Measurements from ENCODE around the gene GPR52. TPM values are rescaled to one million over a fixed set of nuclear protein-coding genes. Genes with fewer than 3 reads are reported as not detected.
A peak's percentile ranks its signal among the peaks of the same experiment; 100 is the strongest.
"Not testable (repeated sequence)": the region's sequence is repeated elsewhere in the genome, so short reads cannot be mapped to it uniquely, and the experiment has no call there.

The GPR52 gene, protein sequence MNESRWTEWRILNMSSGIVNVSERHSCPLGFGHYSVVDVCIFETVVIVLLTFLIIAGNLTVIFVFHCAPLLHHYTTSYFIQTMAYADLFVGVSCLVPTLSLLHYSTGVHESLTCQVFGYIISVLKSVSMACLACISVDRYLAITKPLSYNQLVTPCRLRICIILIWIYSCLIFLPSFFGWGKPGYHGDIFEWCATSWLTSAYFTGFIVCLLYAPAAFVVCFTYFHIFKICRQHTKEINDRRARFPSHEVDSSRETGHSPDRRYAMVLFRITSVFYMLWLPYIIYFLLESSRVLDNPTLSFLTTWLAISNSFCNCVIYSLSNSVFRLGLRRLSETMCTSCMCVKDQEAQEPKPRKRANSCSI
- total RNA-seq (2014; rRNA removed; shearing (Covaris generic)), result 0.30 TPM in 1 of 2 replicates, not detected in the other

DNA sequence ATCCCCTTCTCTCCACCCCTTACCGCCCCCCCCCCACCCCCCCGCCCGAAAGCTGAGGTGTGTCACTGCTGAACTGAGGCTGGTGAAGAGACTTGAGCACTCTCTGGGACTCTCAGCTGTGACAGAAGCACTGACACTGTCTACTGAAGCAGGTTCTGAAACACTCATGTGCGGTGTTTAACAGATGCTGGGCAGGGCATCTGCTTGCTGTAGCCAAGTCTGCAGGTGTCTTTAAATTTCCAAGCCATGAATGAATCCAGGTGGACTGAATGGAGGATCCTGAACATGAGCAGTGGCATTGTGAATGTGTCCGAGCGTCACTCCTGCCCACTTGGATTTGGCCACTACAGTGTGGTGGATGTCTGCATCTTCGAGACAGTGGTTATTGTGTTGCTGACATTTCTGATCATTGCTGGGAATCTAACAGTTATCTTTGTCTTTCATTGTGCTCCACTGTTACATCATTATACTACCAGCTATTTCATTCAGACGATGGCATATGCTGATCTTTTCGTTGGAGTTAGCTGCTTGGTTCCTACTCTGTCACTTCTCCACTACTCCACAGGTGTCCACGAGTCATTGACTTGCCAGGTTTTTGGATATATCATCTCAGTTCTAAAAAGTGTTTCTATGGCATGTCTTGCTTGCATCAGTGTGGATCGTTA lies at the start of gene GPR52:
TSS of gene GPR52 (plus strand) at position 99 of the 665 bp plus-strand sequence. CDS start at position 247, 148 bp downstream.
- DNase-seq, result no peak
- H3K4me3 ChIP-seq (ENCODE audit: insufficient read depth, low read depth, low read length), result no peak within 1 kb of the TSS
- no peaks in the 10 kb centered on the region for H3K36me3 ChIP-seq (replicated peaks; ENCODE audit: control insufficient read depth, insufficient read depth, low read length)
- no peaks in the 10 kb centered on the region for H3K27me3 ChIP-seq (ENCODE audit: control insufficient read depth, insufficient read depth, low read length)

DNA sequence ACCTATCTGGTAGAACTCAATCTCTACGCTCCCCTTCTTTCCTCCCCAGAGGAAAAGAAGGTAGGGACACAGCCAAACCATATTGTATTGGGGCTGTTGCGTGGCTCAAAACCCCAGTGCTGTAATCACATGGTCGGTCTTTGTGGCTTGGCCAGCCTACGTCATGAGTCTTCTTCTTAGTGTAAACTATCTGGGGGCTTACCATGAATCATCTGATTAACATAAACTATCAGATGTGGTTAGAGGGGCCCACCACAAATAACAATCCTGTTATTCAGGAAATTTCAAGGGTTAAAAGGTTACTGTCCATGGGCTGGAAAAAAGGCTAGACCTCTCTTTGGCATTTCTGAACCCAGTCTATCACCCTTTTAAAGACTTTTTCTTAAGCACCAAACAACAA lies 49.5 kb upstream of the GPR52 start:
- Histone ChIP-seq H3K4me3 (ENCODE audit: insufficient read depth, low read depth, low read length) (no peak overlapping the region), H3K27me3 (ENCODE audit: control insufficient read depth, insufficient read depth, low read length) (no peaks in the 10 kb centered on the region), H3K36me3 (replicated peaks; ENCODE audit: control insufficient read depth, insufficient read depth, low read length) (no peaks in the 10 kb centered on the region)
- DNase-seq, result no peak

DNA sequence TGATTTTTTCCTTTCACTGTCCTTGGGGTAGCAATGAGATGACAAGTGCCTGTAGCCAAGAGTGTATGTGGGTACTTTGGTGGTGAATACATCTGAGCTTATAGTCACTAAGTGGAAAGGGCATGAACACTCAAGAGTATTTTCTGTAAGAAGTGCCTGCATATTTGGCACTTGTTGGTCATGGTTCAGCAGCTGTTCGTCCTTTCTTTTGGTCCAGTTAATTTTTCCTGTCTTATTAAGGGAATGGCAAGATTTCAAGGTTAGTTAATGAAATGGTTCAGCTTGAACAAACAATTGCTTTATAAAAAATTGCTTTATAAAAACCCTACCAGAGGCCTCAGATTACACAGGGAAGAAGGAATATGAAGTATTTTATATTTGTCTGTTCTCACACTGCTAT lies 48.6 kb upstream of the GPR52 start:
- no peak overlapping the region for H3K4me3 ChIP-seq (ENCODE audit: insufficient read depth, low read depth, low read length)
- DNase-seq, result no peak

DNA sequence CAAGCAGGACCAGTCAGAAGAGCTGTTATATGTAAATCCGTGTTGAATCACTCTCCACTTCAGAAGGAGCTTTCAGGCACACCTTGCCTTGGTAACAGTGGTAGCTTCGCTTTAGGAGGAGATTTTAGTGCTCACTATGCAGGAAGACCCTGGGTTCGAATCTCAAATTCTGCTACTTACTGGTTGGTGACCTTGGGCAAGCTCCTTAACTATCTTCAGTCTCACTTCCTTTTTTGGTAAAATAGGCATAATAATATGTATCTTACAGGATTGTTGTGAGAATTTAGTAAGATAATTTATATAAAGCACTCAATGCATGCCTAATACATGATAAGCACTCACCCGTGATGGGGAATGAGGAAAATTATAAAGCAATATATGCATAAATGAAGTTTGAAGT lies 46.7 kb upstream of the GPR52 start:
- Histone ChIP-seq H3K4me3 (ENCODE audit: insufficient read depth, low read depth, low read length) (no peak overlapping the region), H3K36me3 (replicated peaks; ENCODE audit: control insufficient read depth, insufficient read depth, low read length) (no peaks in the 10 kb centered on the region), H3K27me3 (ENCODE audit: control insufficient read depth, insufficient read depth, low read length) (no peaks in the 10 kb centered on the region)
- DNase-seq, result no peak

More for the DNA sequence above, 48.6 kb upstream of the GPR52 start:
- H3K36me3 ChIP-seq (replicated peaks; ENCODE audit: control insufficient read depth, insufficient read depth, low read length), result no peaks in the 10 kb centered on the region
- H3K27me3 ChIP-seq (ENCODE audit: control insufficient read depth, insufficient read depth, low read length), result no peaks in the 10 kb centered on the region

DNA sequence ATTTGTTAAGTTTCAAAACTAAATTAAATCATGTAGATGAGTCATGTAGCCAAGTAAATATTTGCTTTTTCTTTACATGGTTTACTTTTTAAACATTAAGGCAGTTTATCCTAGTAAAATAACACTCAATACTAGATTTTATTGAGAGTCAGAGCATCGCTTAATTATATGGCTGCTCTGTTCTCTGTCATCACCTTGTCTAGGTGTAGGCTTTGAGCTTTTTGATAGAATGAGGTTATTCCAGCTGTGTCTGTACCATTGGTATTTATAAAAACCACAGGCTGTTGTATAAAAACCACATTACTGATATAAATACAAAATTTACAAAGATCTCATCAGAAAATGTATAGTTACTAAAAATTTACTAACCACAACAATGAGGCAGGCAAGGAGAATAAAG lies 42.5 kb upstream of the GPR52 start:
- no peak for DNase-seq
- Histone ChIP-seq H3K27me3 (ENCODE audit: control insufficient read depth, insufficient read depth, low read length) (no peaks in the 10 kb centered on the region), H3K4me3 (ENCODE audit: insufficient read depth, low read depth, low read length) (no peak overlapping the region), H3K36me3 (replicated peaks; ENCODE audit: control insufficient read depth, insufficient read depth, low read length) (no peaks in the 10 kb centered on the region)

DNA sequence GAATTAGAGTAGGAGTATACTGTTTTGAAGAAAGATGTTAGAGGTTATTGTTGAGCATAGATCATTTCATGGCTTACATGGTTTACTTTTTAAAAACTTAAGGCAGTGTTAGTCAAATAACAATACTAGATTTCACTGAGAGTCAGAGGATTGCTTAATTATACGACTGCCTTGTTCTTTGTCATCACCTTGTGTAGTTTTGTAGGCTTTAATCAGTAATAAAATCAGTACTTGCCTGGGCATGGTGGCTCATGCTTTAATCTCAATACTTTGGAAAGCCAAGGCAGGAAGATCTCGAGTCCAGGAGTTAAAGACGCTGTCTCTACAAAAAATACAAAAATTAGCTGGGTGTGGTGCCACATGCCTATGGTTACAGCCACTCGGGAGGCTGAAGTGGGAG lies 41.3 kb upstream of the GPR52 start:
- Histone ChIP-seq H3K27me3 (ENCODE audit: control insufficient read depth, insufficient read depth, low read length) (no peaks in the 10 kb centered on the region), H3K4me3 (ENCODE audit: insufficient read depth, low read depth, low read length) (no peak overlapping the region), H3K36me3 (replicated peaks; ENCODE audit: control insufficient read depth, insufficient read depth, low read length) (no peaks in the 10 kb centered on the region)
- no peak for DNase-seq

DNA sequence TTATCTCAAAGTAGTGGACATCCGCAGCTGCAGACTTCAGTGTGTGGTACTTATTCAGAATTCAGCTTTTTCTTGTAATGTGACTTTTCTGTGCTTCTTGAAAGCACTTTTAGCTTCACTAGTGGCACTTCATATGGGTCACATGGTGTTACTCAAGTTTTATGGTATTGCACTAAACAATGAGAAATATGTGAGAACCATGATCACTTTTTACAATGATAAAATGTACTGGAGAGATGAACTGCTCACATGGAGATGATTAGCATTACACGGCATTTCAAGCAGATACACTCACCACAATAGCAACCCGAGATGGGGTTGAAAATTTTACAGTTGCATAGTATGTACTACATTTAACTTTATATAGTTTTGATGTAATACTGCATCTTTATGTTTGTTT lies 40.1 kb upstream of the GPR52 start:
- no peak for DNase-seq
- Histone ChIP-seq H3K27me3 (ENCODE audit: control insufficient read depth, insufficient read depth, low read length) (no peaks in the 10 kb centered on the region), H3K36me3 (replicated peaks; ENCODE audit: control insufficient read depth, insufficient read depth, low read length) (no peaks in the 10 kb centered on the region), H3K4me3 (ENCODE audit: insufficient read depth, low read depth, low read length) (no peak overlapping the region)

DNA sequence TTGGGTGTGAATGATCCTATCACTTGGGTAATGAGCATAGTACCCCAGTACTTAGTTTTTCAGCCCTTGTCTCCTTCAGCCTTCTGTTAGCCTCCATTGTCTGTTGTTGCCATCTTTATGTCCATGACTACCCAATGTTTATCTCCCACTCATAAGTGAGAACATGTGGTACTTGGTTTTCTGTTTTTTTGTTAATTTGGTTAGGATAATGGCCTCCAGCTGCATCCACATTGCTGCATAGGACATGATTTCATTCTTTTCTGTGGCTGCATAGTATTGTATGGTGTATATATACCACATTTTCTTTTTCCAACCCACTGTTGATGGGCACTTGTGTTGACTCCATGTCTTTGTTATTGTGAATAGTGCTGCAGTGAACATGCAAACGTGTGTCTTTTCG lies 39.6 kb upstream of the GPR52 start:
- Histone ChIP-seq H3K4me3 (ENCODE audit: insufficient read depth, low read depth, low read length) (no peak overlapping the region), H3K36me3 (replicated peaks; ENCODE audit: control insufficient read depth, insufficient read depth, low read length) (no peaks in the 10 kb centered on the region), H3K27me3 (ENCODE audit: control insufficient read depth, insufficient read depth, low read length) (no peaks in the 10 kb centered on the region)
- DNase-seq, result no peak

DNA sequence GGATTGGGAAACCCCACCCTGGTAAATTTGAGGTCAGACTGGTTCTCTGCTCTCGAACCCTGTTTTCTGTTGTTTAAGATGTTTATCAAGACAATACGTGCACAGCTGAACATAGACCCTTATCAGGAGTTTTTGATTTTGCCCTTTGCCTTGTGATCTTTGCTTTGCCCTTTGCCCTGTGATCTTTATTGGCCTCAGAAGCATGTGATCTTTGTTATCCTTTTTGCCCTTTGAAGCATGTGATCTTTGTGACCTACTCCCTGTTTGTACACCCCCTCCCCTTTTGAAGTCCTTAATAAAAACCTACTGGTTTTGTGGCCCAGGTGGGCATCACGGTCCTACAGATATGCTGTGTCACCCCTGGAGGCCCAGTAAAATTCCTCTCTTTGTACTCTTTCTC lies 38.0 kb upstream of the GPR52 start:
- not testable (repeated sequence) for H3K27me3 ChIP-seq (ENCODE audit: control insufficient read depth, insufficient read depth, low read length); DNase-seq; H3K36me3 ChIP-seq (replicated peaks; ENCODE audit: control insufficient read depth, insufficient read depth, low read length); H3K4me3 ChIP-seq (ENCODE audit: insufficient read depth, low read depth, low read length)

DNA sequence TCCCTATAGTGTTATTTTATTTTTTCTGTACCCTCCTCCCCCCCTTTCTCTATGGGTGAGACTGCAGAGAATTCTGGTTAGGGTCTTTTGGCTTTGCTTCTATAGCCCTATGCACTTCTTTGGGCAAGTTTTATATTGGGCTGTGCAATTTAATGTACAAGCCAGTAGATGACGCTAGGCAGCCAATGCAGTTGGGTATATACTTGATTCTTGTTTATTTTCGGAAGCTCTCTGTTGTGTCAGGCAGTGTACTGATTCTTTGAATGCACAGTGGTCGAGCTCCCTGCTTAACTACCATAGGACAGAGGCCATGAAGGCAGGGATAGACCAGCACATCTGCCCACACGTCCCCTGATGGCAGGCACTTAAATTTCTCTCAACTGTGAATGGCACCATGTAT lies 34.1 kb upstream of the GPR52 start:
- peak; percentile 4 for DNase-seq
- no peak overlapping the region for H3K4me3 ChIP-seq (ENCODE audit: insufficient read depth, low read depth, low read length)

DNA sequence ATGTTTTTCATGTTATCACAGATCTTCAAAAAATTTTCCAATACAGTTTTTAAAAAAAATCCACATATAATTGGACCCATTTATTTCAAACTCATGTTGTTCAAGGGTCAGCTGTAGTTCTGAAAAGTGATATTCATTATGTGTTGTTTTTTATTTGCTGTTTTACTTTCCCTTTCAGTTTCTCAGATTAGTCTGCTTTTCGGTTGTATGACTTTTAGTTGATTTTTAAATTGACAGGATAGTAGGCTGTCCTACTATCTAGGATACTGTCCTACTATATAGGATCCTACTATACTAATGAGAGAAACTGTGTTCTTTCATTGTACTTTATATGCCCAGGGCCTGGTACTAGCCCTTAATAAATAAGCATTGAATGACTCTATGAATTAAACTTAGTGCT lies 33.6 kb upstream of the GPR52 start:
- H3K36me3 ChIP-seq (replicated peaks; ENCODE audit: control insufficient read depth, insufficient read depth, low read length), result no peaks in the 10 kb centered on the region
- H3K4me3 ChIP-seq (ENCODE audit: insufficient read depth, low read depth, low read length), result no peak overlapping the region
- no peak for DNase-seq
- no peaks in the 10 kb centered on the region for H3K27me3 ChIP-seq (ENCODE audit: control insufficient read depth, insufficient read depth, low read length)

More for the DNA sequence above, 34.1 kb upstream of the GPR52 start:
- H3K27me3 ChIP-seq (ENCODE audit: control insufficient read depth, insufficient read depth, low read length), result no peaks in the 10 kb centered on the region
- H3K36me3 ChIP-seq (replicated peaks; ENCODE audit: control insufficient read depth, insufficient read depth, low read length), result no peaks in the 10 kb centered on the region

DNA sequence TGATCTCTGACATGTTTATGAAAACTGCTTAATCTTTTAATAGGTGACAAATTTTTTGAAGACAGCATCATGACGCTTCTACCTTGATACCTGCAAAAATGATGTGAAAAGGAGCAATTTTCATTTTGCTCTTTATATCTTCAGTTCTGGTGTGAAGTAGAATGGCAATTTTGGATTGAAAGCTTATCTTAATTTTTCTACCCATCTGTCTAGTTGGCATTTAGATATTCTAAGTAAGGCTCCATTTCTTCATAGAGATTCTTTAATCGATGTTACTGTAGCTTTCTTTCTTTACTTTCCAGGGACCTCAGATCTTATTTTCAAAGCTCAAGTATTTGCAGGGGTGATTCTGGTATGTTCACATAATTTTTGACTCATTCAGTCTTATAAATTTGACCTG lies 32.3 kb upstream of the GPR52 start:
- no peaks in the 10 kb centered on the region for H3K27me3 ChIP-seq (ENCODE audit: control insufficient read depth, insufficient read depth, low read length)
- no peak for DNase-seq
- no peak overlapping the region for H3K4me3 ChIP-seq (ENCODE audit: insufficient read depth, low read depth, low read length)
- no peaks in the 10 kb centered on the region for H3K36me3 ChIP-seq (replicated peaks; ENCODE audit: control insufficient read depth, insufficient read depth, low read length)

DNA sequence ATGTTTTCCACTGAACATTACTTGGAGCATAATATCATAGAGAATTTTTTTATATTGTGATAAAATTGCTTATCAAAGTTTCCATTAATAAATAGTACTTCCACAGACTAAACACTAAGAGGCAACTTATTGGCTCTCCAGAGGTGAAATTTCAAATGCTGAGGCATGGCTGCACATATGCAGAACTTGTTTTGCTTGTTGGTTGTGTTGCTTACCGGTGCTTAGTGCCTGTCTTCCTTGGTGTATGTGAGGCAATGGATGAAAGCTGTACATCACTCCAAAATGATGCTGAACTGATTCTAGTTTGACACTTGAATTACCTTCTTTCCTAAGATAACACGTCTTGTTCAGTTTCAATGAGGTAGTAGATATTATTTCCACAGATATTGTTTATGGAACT lies 29.8 kb upstream of the GPR52 start:
- Histone ChIP-seq H3K27me3 (ENCODE audit: control insufficient read depth, insufficient read depth, low read length) (no peaks in the 10 kb centered on the region), H3K4me3 (ENCODE audit: insufficient read depth, low read depth, low read length) (no peak overlapping the region), H3K36me3 (replicated peaks; ENCODE audit: control insufficient read depth, insufficient read depth, low read length) (no peaks in the 10 kb centered on the region)
- no peak for DNase-seq

DNA sequence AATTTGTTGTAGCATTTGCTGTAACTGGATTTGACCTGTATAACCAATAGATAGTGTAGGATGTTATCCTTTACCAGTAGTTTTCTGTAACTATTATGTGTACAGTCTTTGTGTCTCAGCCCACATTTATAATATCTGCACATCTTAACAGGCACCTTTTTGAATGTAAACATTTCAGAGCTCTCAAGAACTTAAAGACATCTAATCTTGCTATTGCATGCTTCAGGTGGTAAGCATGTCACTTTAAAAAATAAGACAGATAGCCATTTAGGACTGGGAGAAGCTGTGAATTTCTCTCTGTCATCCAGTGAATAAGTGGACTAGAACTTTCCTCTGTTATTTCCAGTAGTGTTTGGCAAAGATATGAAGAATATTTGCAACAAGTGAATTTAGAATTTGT lies 22.6 kb upstream of the GPR52 start:
- Histone ChIP-seq H3K27me3 (ENCODE audit: control insufficient read depth, insufficient read depth, low read length) (no peaks in the 10 kb centered on the region), H3K4me3 (ENCODE audit: insufficient read depth, low read depth, low read length) (no peak overlapping the region), H3K36me3 (replicated peaks; ENCODE audit: control insufficient read depth, insufficient read depth, low read length) (no peaks in the 10 kb centered on the region)
- DNase-seq, result no peak

DNA sequence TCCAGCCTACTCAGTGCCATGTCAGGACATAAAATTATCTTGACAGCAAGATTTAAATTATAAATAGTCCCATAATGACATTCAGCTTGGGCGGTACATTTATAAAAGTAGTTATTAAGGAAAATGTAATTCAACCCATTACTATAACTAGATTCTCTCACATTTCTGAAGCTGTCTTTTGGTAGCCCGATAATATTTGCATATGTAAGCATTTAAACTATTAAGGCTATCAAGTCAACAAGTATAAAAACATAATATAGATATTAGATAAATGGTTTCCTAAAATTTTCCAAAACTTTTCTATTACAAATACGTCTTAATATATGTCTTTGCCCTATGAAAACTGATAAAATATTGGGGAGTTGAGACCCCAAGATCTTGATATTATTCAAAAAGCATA lies 21.6 kb upstream of the GPR52 start:
- DNase-seq, result no peak
- Histone ChIP-seq H3K27me3 (ENCODE audit: control insufficient read depth, insufficient read depth, low read length) (no peaks in the 10 kb centered on the region), H3K4me3 (ENCODE audit: insufficient read depth, low read depth, low read length) (no peak overlapping the region), H3K36me3 (replicated peaks; ENCODE audit: control insufficient read depth, insufficient read depth, low read length) (no peaks in the 10 kb centered on the region)

All from H7 (cell line).